Fibroblast of lung (primary cell): ENCODE data around the gene INPP5A.

Source experiments
- CTCF ChIP-seq, 2 donors: IDR thresholded peaks in 1 of 2; conservative IDR thresholded peaks in 1 of 2; 1 replicate in 1 of 2; 2 replicates in 1 of 2; pipeline ENCODE4 v1.5.1; 2011 to 2012; ENCODE audit warnings: low read length in 2 of 2, control low read depth in 1 of 2, inconsistent platforms in 1 of 2, low read depth in 1 of 2, mild to moderate bottlenecking in 1 of 2
- EZH2 ChIP-seq: IDR thresholded peaks from 2 replicates; pipeline ENCODE4 v1.5.1; 2012; ENCODE audit warnings: low read length, control low read depth, mild to moderate bottlenecking; ENCODE audit errors: missing control alignments

DNA sequence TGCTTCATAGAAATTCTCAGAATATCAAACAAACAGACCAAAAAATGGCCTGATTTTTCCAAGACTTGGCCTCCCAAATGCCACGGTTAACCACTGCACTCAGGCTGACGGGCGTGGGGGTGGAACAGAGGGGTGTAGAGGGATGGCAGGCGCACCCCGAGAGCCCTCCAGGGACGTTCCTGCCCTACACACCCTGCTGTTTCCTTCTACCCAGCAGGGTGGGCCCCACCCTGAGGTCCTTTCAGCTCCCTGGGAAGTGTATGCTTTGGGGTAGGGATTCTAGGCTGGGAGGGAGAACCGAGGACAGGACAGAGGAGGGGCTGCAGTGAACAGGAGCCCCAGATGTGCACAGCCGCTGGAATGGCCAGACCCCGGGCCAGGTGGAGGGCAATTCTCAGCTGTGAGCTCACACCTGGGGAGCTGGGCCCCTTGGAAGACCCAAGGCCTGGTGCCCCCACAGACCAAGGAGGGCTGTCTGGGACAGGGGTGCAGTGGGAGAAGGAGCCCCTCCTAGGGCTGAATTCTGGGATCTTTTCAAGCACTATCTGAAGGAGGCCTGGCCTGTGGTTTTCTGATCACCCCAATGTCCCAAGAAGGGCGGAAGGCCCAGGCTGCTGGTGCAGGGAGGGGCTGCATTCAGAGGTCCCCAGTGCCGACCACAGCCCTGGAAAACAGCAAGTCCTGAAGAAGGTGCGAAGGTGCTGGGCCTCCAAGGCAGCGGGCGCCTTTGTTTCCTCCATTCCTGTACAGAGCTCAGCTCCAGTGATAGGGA lies 32.9 kb upstream of the INPP5A start:
- TF ChIP-seq CTCF (conservative IDR thresholded peaks at IDR 0.05 in 1 of 2, IDR thresholded peaks at IDR 0.05 in 1 of 2; ENCODE audit: low read depth in 1 of 2, low read length in 2 of 2) = no peak
- no peak for TF ChIP-seq EZH2
